Stimulated activated naive CD8-positive, alpha-beta T cell treated with anti-CD3 and anti-CD28 coated beads, Interleukin-15, amount 100 ng/mL, for 72 hours (primary cell): ENCODE measurements around the gene CCDC83.
A peak's percentile ranks its signal among the peaks of the same experiment; 100 is the strongest.
"Not testable (repeated sequence)": the region's sequence is repeated elsewhere in the genome, so short reads cannot be mapped to it uniquely, and the experiment has no call there.

Experiments used
- ATAC-seq: fragments of 150-1000 bp; cut with Tn5 transposase; 2 replicates; pipeline ENCODE4 v1.10.0; 2021; ENCODE audit warnings: mild to moderate bottlenecking, moderate library complexity
- DNase-seq, 2 donors: peaks; one replicate each; pipeline ENCODE4 v3.0.0; 2021 to 2022
- H3K27ac Mint-ChIP-seq, 2 donors: one replicate each; pipeline ENCODE4 v1.8.0; 2022; ENCODE audit warnings: mild to moderate bottlenecking in 2 of 2, mixed read lengths in 2 of 2, moderate library complexity in 2 of 2
- H3K27me3 Mint-ChIP-seq: one replicate; pipeline ENCODE4 v1.8.0; 2022; ENCODE audit warnings: mixed read lengths
- H3K4me1 Mint-ChIP-seq: one replicate; pipeline ENCODE4 v1.8.0; 2022; ENCODE audit warnings: mild to moderate bottlenecking, mixed read lengths
- H3K4me3 Mint-ChIP-seq, 2 donors: one replicate each; pipeline ENCODE4 v1.8.0; 2022; ENCODE audit warnings: mild to moderate bottlenecking in 2 of 2, mixed read lengths in 2 of 2, moderate library complexity in 1 of 2
- H3K9me3 Mint-ChIP-seq, 2 donors: one replicate each; pipeline ENCODE4 v1.8.0; 2022; ENCODE audit warnings: mixed read lengths in 2 of 2

Gene CCDC83

DNA sequence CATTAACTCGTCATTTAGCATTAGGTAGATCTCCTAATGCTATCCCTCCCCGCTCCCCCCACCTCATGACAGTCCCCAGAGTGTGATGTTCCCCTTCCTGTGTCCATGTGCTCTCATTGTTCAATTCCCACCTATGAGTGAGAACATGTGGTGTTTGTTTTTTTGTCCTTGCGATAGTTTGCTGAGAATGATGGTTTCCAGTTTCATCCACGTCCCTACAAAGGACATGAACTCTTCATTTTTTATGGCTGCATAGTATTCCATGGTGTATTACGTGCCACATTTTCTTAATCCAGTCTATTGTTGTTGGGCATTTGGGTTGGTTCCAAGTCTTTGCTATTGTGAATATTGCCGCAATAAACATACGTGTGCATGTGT lies 96.9 kb downstream of the CCDC83 start:
- H3K27me3 Mint-ChIP-seq, H3K27ac Mint-ChIP-seq, DNase-seq, ATAC-seq, H3K4me3 Mint-ChIP-seq: not testable (repeated sequence)
- Mint-ChIP-seq H3K9me3 (peaks cover 7 to 13% of the 10 kb centered on the region in 2 donors), H3K4me1 (peaks cover 23% of the 10 kb centered on the region)

DNA sequence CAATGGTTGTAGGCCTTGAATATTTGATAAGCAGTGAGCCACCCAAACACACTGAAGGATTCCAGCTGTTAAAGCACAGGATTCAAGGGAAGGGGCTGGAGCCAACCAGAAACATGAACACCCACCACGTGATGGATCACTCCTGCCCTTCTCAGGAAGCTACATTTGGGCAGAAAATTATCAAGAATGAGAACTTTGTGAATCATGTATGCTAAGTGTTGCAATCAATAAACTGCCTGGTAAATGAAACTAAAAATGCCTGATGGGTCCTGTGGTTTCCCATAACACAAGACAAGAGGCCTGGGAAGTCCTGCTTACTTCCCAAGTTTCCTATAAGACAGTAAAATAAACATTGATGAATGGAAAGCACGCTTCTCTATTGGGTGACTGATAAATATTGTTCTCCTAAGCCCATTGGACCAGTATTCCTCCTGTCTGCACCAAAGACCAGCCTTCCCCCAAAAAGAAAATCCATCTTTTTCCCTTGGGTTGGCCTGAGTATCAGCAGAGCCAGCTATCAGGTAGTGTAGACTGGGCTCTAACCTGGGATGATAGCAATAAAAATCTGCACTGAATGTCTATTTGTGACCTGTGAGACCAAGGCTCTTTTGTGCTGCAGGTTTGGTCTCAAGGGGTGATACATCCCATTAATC lies 98.4 kb downstream of the CCDC83 start:
- ATAC-seq (no peak), DNase-seq (no peak)
- Mint-ChIP-seq H3K27ac (no peak overlapping the region), H3K27me3 (no peaks in the 10 kb centered on the region), H3K4me3 (no peak overlapping the region), H3K9me3 (peaks cover 7 to 13% of the 10 kb centered on the region in 2 donors), H3K4me1 (peaks cover 8% of the 10 kb centered on the region)

DNA sequence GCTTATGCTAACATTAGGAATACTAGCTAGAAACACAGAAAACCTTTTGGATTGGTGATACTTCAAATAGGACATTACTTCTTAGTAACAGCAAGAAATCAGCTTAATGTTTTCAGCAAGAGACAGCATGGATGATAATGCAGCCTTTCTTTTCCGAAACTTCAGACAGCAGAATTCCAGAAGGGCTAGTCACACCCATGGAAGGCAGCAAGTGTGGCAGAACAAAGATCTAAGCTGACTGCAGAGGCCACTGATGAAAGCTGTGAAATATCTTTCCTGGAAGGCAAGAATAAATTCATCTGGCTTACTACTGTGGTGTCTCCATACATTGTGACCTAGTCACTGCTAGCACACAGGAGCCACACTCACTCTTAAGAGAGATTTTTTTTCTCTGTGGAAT lies 100.3 kb downstream of the CCDC83 start:
- Mint-ChIP-seq H3K27me3 (no peaks in the 10 kb centered on the region), H3K4me1 (peaks cover 3% of the 10 kb centered on the region), H3K9me3 (peaks cover 7 to 13% of the 10 kb centered on the region in 2 donors), H3K4me3 (no peak overlapping the region), H3K27ac (no peak overlapping the region)
- no peak for ATAC-seq
- DNase-seq = no peak

DNA sequence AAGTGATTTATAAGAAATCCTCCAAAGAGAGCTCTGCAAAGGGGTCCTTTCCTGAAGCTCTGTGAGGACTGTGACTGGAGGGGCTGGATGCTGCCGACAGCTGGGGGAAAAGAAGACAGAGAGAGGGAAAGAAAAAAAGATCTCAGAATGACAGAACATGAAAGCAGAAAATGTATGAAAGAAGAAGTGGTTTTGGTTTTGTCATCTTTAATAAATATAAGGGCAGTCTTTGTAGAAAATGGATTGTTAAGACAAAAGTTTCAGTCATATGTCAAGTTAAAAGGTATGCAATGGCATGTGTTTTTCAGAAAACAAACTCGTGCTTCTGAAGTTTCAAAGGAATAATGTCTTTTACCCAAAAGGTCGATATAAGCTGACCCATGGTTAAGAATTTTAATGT lies 105.5 kb downstream of the CCDC83 start:
- Mint-ChIP-seq H3K27ac (peak overlapping the region; percentile 43 to 72), H3K27me3 (no peaks in the 10 kb centered on the region), H3K4me3 (no peak overlapping the region), H3K4me1 (peaks cover 21% of the 10 kb centered on the region), H3K9me3 (no peaks in the 10 kb centered on the region)
- DNase-seq (no peak), ATAC-seq (no peak)

DNA sequence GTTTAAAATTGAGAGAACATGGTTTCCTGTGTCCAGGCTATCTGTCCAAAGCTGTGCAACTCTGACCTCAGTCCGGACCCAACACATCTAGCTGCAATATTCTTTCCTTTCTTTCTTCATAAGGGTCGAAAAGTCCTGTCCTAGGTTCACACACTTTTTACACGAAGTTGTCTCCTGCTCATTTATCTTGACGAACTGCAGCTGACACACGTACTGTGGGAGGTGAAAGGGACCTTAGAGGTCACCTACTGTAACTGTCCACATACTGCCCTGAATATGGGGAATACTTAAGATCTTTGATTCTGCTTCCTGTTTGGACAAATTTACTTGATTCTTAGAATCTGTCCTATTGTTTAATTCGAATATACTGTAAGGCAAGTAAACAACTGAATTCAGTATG lies 105.9 kb downstream of the CCDC83 start:
- H3K27ac Mint-ChIP-seq = no peak overlapping the region
- H3K9me3 Mint-ChIP-seq = no peaks in the 10 kb centered on the region
- DNase-seq (no peak), ATAC-seq (no peak)
- peaks cover 21% of the 10 kb centered on the region for H3K4me1 Mint-ChIP-seq
- H3K27me3 Mint-ChIP-seq = no peaks in the 10 kb centered on the region
- no peak overlapping the region for H3K4me3 Mint-ChIP-seq

DNA sequence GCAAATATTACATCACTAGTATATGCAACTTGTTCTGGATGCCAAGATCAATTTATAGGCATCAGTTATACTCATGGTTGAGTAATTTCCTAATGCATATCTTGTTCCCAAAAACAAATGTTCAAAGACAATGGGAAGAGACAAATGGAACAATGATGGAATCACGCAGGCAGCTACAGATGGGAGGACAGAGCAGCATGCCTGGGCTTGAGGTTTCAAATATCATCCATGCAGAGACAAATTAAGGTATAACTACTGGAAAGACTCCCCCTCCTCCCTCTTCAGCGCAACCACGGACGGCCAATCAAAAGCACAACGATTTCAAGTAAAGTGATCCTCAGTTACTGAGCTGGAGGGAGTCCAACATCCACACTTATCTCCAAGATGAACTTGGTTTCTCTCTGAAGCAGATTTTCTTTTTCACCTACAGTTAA lies 106.8 kb downstream of the CCDC83 start:
- H3K9me3 Mint-ChIP-seq = no peaks in the 10 kb centered on the region
- ATAC-seq = no peak
- no peak overlapping the region for H3K4me3 Mint-ChIP-seq
- no peak overlapping the region for H3K27ac Mint-ChIP-seq
- no peaks in the 10 kb centered on the region for H3K27me3 Mint-ChIP-seq
- peaks cover 21% of the 10 kb centered on the region for H3K4me1 Mint-ChIP-seq
- no peak for DNase-seq

DNA sequence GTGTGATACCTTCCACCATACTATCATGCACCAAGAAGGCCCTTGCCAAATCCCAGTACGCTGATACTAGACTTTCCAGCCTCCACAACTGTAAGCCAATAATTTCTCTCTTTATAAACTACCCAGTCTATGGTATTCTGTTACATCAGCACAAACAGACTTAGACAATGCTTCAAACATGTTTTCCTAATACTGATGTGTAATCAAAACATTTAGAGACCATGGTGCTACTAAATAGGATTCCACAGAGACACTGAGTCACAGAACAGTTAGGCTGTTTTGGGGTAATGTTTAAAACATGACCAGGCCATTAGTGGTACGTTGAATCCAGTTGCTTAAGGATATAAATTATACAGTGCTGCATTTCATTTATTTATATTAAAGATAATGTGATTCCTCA lies 110.0 kb downstream of the CCDC83 start:
- Mint-ChIP-seq H3K9me3 (no peaks in the 10 kb centered on the region), H3K27me3 (no peaks in the 10 kb centered on the region), H3K27ac (peak overlapping the region in 1 of 2 donors; percentile 50), H3K4me1 (peaks cover 30% of the 10 kb centered on the region), H3K4me3 (no peak overlapping the region)
- DNase-seq = no peak
- ATAC-seq = no peak

DNA sequence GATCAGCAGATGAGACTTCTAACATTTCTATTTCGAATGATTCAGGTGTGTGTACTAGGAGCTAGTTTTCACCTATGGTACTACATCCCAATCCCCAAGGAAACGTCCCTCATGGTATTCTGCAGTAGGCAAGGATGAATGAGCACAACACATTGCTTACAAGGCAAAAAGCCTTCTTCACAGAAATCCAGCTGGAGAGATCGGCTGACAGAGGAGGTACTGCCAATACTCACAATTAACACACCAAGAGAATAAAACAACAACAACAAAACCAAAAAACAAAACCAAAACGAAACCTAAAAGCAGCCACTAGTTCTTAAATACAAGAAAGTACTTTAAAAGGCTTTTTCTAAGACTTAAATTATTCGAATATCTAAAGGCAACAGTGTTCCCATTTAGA lies 112.3 kb downstream of the CCDC83 start:
- ATAC-seq (no peak), DNase-seq (no peak)
- Mint-ChIP-seq H3K27ac (no peak overlapping the region), H3K4me3 (no peak overlapping the region), H3K4me1 (peaks cover 17% of the 10 kb centered on the region), H3K9me3 (no peaks in the 10 kb centered on the region), H3K27me3 (no peaks in the 10 kb centered on the region)
